D341Med (cell line): ENCODE data around the gene GP1BB.

Source experiments
- DNase-seq: peaks from one replicate; pipeline ENCODE4 v3.0.0; 2012; ENCODE audit warnings: low spot score

The GP1BB gene

GRCh38 chr22:19727310-19728150 lies 4.2 kb downstream of the GP1BB start:
- no peak for DNase-seq

- DNase-seq, result no peak
Measured at GRCh38 chr22:19728271-19728670, 4.9 kb downstream of the GP1BB start.

- DNase-seq, result no peak
Measured at GRCh38 chr22:19728836-19729235, 5.5 kb downstream of the GP1BB start.

- no peak for DNase-seq
Measured at GRCh38 chr22:19729507-19729906, 6.2 kb downstream of the GP1BB start.

- no peak for DNase-seq
Measured at GRCh38 chr22:19730198-19730597, 6.9 kb downstream of the GP1BB start.

- peak; percentile 92 for DNase-seq
Measured at GRCh38 chr22:19730655-19731360, 7.5 kb downstream of the GP1BB start.

GRCh38 chr22:19731361-19732135 lies 8.2 kb downstream of the GP1BB start:
- DNase-seq, result no peak

- DNase-seq, result no peak
Measured at GRCh38 chr22:19732403-19733113, 9.2 kb downstream of the GP1BB start.

- DNase-seq, result no peak
Measured at GRCh38 chr22:19733755-19734154, 10.4 kb downstream of the GP1BB start.

- no peak for DNase-seq
Measured at GRCh38 chr22:19734163-19734562, 10.8 kb downstream of the GP1BB start.

- no peak for DNase-seq
Measured at GRCh38 chr22:19734837-19735382, 11.6 kb downstream of the GP1BB start.

GRCh38 chr22:19735665-19736510 lies 12.5 kb downstream of the GP1BB start:
- no peak for DNase-seq

GRCh38 chr22:19737846-19738663 lies 14.7 kb downstream of the GP1BB start:
- no peak for DNase-seq

GRCh38 chr22:19738664-19739447 lies 15.5 kb downstream of the GP1BB start:
- DNase-seq, result no peak

GRCh38 chr22:19739448-19739895 lies 16.1 kb downstream of the GP1BB start:
- DNase-seq, result no peak

- DNase-seq, result no peak
Measured at GRCh38 chr22:19739911-19740449, 16.6 kb downstream of the GP1BB start.

- DNase-seq, result no peak
Measured at GRCh38 chr22:19740586-19740985, 17.2 kb downstream of the GP1BB start.

GRCh38 chr22:19741053-19741452 lies 17.7 kb downstream of the GP1BB start:
- DNase-seq, result no peak
